ENCODE measurements around the gene CTRL. TPM values are rescaled to one million over a fixed set of nuclear protein-coding genes. Genes with fewer than 3 reads are reported as not detected.

CTRL gene
- total RNA-seq, 2 experiments from 2014 or later, result 3.8 to 3.9 TPM

- no peak for TF ChIP-seq CTCF (IDR thresholded peaks at IDR 0.05)
- no peak for ATAC-seq
- ChIA-PET CTCF (interaction anchor here (1.7 to 1.9 kb wide), 2 partner anchors 64 to 161 kb away, joined by 5 read pairs; no protein-coding TSS in a partner anchor), POLR2A (interaction anchor here (0.7 to 2.7 kb wide), 3 partner anchors 10 to 56 kb away, joined by 3 to 11 read pairs (median 3); partner anchors contain the start of gene PSMB10)
- no peak for DNase-seq
- Mint-ChIP-seq H3K36me3 (ENCODE audit: low read depth) (peaks cover 37% of the 10 kb centered on the region), H3K27me3 (no peaks in the 10 kb centered on the region), H3K27ac (no peak overlapping the region), H3K9me3 (no peaks in the 10 kb centered on the region), H3K4me1 (ENCODE audit: low read depth) (peaks cover 12% of the 10 kb centered on the region), H3K4me3 (no peak overlapping the region)
- intact Hi-C loops (cut with micrococcal nuclease), result no loop called here
Measured at GRCh38 chr16:67879936-67880335, 51.7 kb downstream of the CTRL start.

Other genes with a start within 250 kb of the CTRL start
- gene GFOD2, start 212.5 kb downstream of the CTRL start, total RNA-seq, result 10 to 100 TPM; 11.6 to 14.1 TPM
- 10 to 100 TPM; 15.9 to 18.9 TPM for gene RANBP10, start 125.3 kb downstream of the CTRL start, total RNA-seq
- under 1 TPM; 0.40 to 0.47 TPM for gene TSNAXIP1, start 125.0 kb downstream of the CTRL start, total RNA-seq
- 10 to 100 TPM; 40.6 to 40.7 TPM for gene THAP11, start 89.5 kb downstream of the CTRL start, total RNA-seq
- gene NUTF2, start 84.9 kb downstream of the CTRL start, total RNA-seq, result 100 to 1,000 TPM; 152 to 157 TPM
- gene CENPT, start 84.2 kb downstream of the CTRL start, total RNA-seq, result 10 to 100 TPM; 40.4 to 42.2 TPM
- 10 to 100 TPM; 78.7 to 90.9 TPM for gene EDC4, start 58.8 kb downstream of the CTRL start, total RNA-seq
- under 1 TPM in 1 of 2 experiments, not detected in 1; 0.83 TPM for gene NRN1L, start 47.0 kb downstream of the CTRL start, total RNA-seq
- 1 to 10 TPM; 8.4 to 8.5 TPM for gene PSKH1, start 38.6 kb downstream of the CTRL start, total RNA-seq
- 100 to 1,000 TPM; 205 to 206 TPM for gene PSMB10, start 5.0 kb upstream of the CTRL start, total RNA-seq
- gene LCAT, start 12.3 kb upstream of the CTRL start, total RNA-seq, result 10 to 100 TPM; 10.6 to 14.3 TPM
- 10 to 100 TPM; 32.5 to 38.0 TPM for gene SLC12A4, start 36.8 kb upstream of the CTRL start, total RNA-seq
- gene DPEP3, start 48.6 kb upstream of the CTRL start, total RNA-seq, result under 1 TPM; 0.16 to 0.25 TPM
- 1 to 10 TPM; 2.9 TPM for gene DPEP2, start 67.6 kb upstream of the CTRL start, total RNA-seq
- gene DPEP2NB, start 84.0 kb upstream of the CTRL start, total RNA-seq, result not detected
- gene DDX28, start 91.4 kb upstream of the CTRL start, total RNA-seq, result 10 to 100 TPM; 16.6 to 17.3 TPM
- 10 to 100 TPM; 34.2 to 35.1 TPM for gene DUS2, start 91.4 kb upstream of the CTRL start, total RNA-seq
- gene NFATC3, start 153.5 kb upstream of the CTRL start, total RNA-seq, result 100 to 1,000 TPM; 102 to 104 TPM